A673 (cell line): ENCODE data around the gene SLC12A6. TPM values are rescaled to one million over a fixed set of nuclear protein-coding genes. Genes with fewer than 3 reads are reported as not detected.
A peak's percentile ranks its signal among the peaks of the same experiment; 100 is the strongest.

Experiments
- BruUV-seq: library from RNA; stranded (reverse); fragments of 400-500 nt; replicated peaks from 2 replicates; lab custom pipeline; 2021; lab: Mats Ljungman, UMichigan
- CTCF ChIA-PET: fragments of 300-600 bp; sonication (Branson Sonifier 250); formaldehyde crosslinking; loops from one replicate; lab custom pipeline; 2022; ENCODE audit warnings: antibody characterized with exemption; lab: Charles Lee
- POLR2A ChIA-PET: fragments of 300-600 bp; sonication (Branson Sonifier 250); formaldehyde crosslinking; loops from one replicate; lab custom pipeline; 2022; ENCODE audit warnings: antibody characterized with exemption; ENCODE audit not compliant: low non-redundant PET; lab: Charles Lee
- DNase-seq: peaks from one replicate; pipeline ENCODE4 v3.0.0-alpha.2; 2015; ENCODE audit warnings: low spot score
- H3K27ac ChIP-seq: fragments of 200-600 bp; sonication (generic); 2 replicates; pipeline ENCODE4 v1.5.1; 2016; ENCODE audit warnings: mixed run types, low read depth, mild to moderate bottlenecking, mixed read lengths, antibody characterized with exemption, low read length; ENCODE audit not compliant: poor library complexity, severe bottlenecking
- H3K27me3 ChIP-seq: fragments of 200-600 bp; sonication (generic); replicated peaks from 2 replicates; pipeline ENCODE4 v1.6.1; 2017; ENCODE audit warnings: mixed run types, low read depth, mild to moderate bottlenecking, mixed read lengths, antibody characterized with exemption, low read length; ENCODE audit not compliant: insufficient read depth, poor library complexity
- H3K36me3 ChIP-seq: fragments of 200-600 bp; sonication (generic); 2 replicates; pipeline ENCODE4 v1.6.1; 2016; ENCODE audit warnings: mixed run types, mild to moderate bottlenecking, mixed read lengths, antibody characterized with exemption, low read length; ENCODE audit not compliant: insufficient read depth, poor library complexity, severe bottlenecking
- H3K4me1 ChIP-seq: fragments of 200-600 bp; sonication (generic); 2 replicates; pipeline ENCODE4 v1.6.1; 2017; ENCODE audit warnings: mixed run types, mild to moderate bottlenecking, mixed read lengths, antibody characterized with exemption, low read length; ENCODE audit not compliant: insufficient read depth, poor library complexity, severe bottlenecking
- H3K4me3 ChIP-seq: fragments of 200-600 bp; sonication (generic); 2 replicates; pipeline ENCODE4 v1.5.1; 2016; ENCODE audit warnings: low read depth, mixed run types, mild to moderate bottlenecking, mixed read lengths, low read length; ENCODE audit not compliant: poor library complexity, severe bottlenecking
- H3K9me3 ChIP-seq: fragments of 200-600 bp; sonication (generic); 2 replicates; pipeline ENCODE4 v1.6.1; 2016; ENCODE audit warnings: mixed run types, low read depth, mild to moderate bottlenecking, mixed read lengths, antibody characterized with exemption, low read length; ENCODE audit not compliant: poor library complexity, severe bottlenecking
- EZH2 ChIP-seq: fragments of 200-600 bp; sonication (generic); IDR thresholded peaks from 2 replicates; pipeline ENCODE4 v1.6.1; 2017; ENCODE audit warnings: borderline replicate concordance, low read depth, mild to moderate bottlenecking, mixed read lengths, antibody characterized with exemption, low read length; ENCODE audit not compliant: poor library complexity, severe bottlenecking
- intact Hi-C: fragments of 100-400 bp; cut with micrococcal nuclease; formaldehyde crosslinking; loops from one replicate; pipeline ENCODE4 v1.10.0; 2022; ENCODE audit not compliant: unreplicated experiment
- total RNA-seq: library from RNA; stranded (reverse); gene quantifications from 2 replicates; pipeline ENCODE4 v1.2.3, GENCODE V29; 2021
- TF ChIP-seq, protein P1 (sequence below): fragments of 300-800, 200-600 bp; sonication (generic); conservative IDR thresholded peaks from 2 replicates; pipeline ENCODE4 v1.5.1; 2017; ENCODE audit warnings: low read depth, mild to moderate bottlenecking, antibody characterized with exemption, low read length, moderate library complexity, mixed read lengths

The SLC12A6 gene
- total RNA-seq, 1 experiment from 2014 or later, result 17.2 TPM

DNA sequence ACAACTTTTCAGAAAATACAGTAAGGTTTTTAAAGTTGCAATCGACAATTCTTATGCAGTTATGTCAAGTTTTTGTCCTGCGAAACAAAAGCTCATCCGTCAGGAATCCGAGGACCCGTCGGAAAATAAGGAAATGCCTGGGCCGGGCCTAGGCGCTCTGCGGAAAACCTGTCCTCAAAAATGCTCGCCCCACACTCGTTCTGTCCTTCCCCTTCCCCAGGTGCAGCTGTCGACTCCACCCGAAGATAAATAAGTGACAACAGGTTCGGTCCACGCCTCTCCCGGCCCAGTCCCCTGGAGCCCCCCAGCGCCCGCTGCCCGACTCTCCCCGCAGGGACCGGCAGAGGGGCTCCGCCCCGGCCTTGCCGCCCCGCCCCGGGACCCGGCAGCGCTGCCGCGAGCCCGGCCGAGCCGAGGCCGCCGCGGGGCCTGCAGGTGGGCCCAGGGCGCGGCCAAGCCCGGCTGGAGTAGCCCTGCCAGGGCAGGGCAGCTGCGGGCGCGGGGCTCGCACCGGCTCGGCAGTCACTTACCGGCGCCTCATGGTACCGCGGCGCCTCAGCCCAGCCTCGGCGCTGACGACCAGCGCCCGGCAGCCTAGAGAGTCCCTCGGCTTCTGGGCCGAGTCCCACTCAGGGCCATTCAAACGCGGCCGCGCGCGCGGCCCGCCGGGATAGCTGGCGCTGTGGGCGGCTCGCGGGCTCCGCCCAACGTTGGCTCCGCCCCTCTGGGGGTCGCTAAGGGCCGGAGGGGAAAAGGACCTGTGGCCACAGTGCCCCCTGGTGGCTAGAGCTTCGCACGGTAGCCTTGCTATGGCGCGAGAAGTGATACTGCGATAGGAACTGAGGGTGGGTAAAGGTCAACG lies 127.9 kb downstream of the SLC12A6 start, which contains the start of gene KATNBL1:
TSS of gene KATNBL1 (minus strand) at position 676 of the 862 bp plus-strand sequence. CDS start 46,420 bp downstream, outside the sequence.
- TF ChIP-seq EZH2, result no peak
- TF ChIP-seq, protein P1, sequence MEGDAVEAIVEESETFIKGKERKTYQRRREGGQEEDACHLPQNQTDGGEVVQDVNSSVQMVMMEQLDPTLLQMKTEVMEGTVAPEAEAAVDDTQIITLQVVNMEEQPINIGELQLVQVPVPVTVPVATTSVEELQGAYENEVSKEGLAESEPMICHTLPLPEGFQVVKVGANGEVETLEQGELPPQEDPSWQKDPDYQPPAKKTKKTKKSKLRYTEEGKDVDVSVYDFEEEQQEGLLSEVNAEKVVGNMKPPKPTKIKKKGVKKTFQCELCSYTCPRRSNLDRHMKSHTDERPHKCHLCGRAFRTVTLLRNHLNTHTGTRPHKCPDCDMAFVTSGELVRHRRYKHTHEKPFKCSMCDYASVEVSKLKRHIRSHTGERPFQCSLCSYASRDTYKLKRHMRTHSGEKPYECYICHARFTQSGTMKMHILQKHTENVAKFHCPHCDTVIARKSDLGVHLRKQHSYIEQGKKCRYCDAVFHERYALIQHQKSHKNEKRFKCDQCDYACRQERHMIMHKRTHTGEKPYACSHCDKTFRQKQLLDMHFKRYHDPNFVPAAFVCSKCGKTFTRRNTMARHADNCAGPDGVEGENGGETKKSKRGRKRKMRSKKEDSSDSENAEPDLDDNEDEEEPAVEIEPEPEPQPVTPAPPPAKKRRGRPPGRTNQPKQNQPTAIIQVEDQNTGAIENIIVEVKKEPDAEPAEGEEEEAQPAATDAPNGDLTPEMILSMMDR, result peak; percentile 96
- intact Hi-C loops, result loop anchor here (1.0 kb wide), 2 partner anchors 99 to 147 kb away; no protein-coding TSS in a partner anchor
- H3K36me3 ChIP-seq, result no peaks in the 10 kb centered on the region
- H3K4me3 ChIP-seq, result peak within 1 kb of the TSS; percentile 62
- no TSS peak for BruUV-seq
- DNase-seq, result peak; percentile 97
- peaks cover 4% of the 10 kb centered on the region for H3K4me1 ChIP-seq
- ChIA-PET CTCF (interaction anchor here (0.6 to 2.2 kb wide), 5 partner anchors 10 to 147 kb away, joined by 3 to 27 read pairs (median 3); no protein-coding TSS in a partner anchor), POLR2A (interaction anchor here (0.6 to 0.9 kb wide), 5 partner anchors 100 to 145 kb away, joined by 3 to 5 read pairs (median 3); no protein-coding TSS in a partner anchor)
- H3K27me3 ChIP-seq, result no peaks in the 10 kb centered on the region
- H3K27ac ChIP-seq, result peak within 1 kb of the TSS; percentile 85
- no peaks in the 10 kb centered on the region for H3K9me3 ChIP-seq

DNA sequence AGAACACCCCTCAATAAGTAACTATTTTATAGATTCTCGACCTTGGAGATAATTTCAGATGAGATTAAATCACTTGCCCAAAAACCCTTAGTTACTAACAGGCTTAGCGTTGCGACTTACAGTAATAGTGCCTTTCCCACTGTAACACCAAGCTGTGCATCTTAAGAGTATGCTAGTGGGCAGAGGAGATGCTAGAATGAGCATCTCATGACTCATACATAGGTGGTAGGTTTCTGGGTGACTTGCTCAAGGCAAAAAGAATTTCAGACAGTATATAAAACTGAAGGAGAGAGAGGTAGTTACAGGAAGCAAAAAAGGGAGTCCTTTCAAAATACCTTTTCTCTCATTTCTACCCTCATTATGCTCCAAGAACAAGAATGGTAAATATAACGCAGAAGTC lies 131.6 kb downstream of the SLC12A6 start:
- BruUV-seq, result no TSS peak
- TF ChIP-seq EZH2, result no peak
- TF ChIP-seq, protein P1, result no peak
- intact Hi-C loops, result no loop called here
- H3K27me3 ChIP-seq, result no peaks in the 10 kb centered on the region
- ChIA-PET CTCF (no interaction called here), POLR2A (no interaction called here)
- H3K36me3 ChIP-seq, result peaks cover 3% of the 10 kb centered on the region
- no peak overlapping the region for H3K27ac ChIP-seq
- H3K4me3 ChIP-seq, result no peak overlapping the region
- H3K9me3 ChIP-seq, result no peaks in the 10 kb centered on the region
- no peak for DNase-seq
- H3K4me1 ChIP-seq, result peaks cover 4% of the 10 kb centered on the region

DNA sequence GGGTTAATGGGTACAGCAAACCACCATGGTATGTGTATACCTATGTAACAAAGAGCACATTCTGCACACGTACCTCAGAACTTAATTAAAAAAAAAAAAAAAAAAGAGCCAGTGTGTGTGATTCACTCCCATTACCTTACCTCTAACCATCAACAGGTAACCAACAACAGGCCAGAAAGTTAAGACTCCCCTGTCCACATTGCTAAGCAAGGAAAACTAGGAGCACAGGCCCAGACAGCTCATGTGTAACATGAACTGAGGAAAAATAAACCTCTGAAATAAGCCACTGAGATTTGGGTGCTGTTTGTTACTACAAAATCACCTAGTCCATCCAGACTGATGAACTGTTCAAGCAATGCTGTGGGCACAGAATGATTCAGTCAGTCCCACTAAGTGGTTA lies 133.6 kb downstream of the SLC12A6 start:
- BruUV-seq, result no TSS peak
- H3K27ac ChIP-seq, result no peak overlapping the region
- ChIA-PET POLR2A (no interaction called here), CTCF (no interaction called here)
- intact Hi-C loops, result no loop called here
- peaks cover 3% of the 10 kb centered on the region for H3K36me3 ChIP-seq
- TF ChIP-seq, protein P1, result no peak
- no peak for TF ChIP-seq EZH2
- DNase-seq, result no peak
- H3K27me3 ChIP-seq, result no peaks in the 10 kb centered on the region
- no peak overlapping the region for H3K4me3 ChIP-seq
- H3K9me3 ChIP-seq, result no peaks in the 10 kb centered on the region
- peaks cover 4% of the 10 kb centered on the region for H3K4me1 ChIP-seq
